GM18519 (cell line): ENCODE data around the gene DLG5.

Source experiments
- ATAC-seq: cut with Tn5 transposase; IDR thresholded peaks from one replicate; pipeline ENCODE4 v1.9.1; 2021; ENCODE audit warnings: mild to moderate bottlenecking, moderate library complexity; ENCODE audit not compliant: unreplicated experiment, low FRiP score

DLG5 gene

GRCh38 chr10:77926566-77927401, at the start of gene DLG5:
Gene DLG5 (minus strand): TSS chr10:77926755. CDS start chr10:77926520, 235 bp downstream.
- ATAC-seq = no peak

DNA sequence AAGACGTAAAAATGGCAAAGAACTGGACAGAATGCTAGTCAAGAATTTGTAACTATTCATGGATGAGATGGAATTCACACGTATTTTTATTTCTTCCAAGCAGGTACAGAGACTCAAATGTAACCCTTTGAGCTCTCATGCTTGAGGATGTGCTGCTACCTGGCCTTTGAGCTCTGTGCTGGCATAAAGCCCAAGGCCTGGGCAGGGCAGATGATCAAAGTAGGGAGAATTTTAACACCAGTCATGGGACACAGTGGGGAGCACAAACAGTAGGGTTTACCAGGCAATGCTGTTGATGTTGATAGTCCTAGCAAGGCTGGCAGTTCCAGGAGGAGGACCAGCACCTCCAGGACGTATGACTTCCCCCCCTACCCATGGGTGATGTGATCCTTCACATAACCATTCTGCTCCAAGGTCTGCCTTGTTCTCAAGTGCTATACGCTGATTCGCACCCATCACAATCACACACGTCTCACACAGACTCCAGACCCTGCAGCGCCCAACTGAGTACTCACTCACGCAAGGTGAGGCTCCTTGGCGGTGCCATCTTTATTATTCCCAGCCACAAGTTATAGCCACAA, 48.6 kb upstream of the DLG5 start:
- no peak for ATAC-seq

DNA sequence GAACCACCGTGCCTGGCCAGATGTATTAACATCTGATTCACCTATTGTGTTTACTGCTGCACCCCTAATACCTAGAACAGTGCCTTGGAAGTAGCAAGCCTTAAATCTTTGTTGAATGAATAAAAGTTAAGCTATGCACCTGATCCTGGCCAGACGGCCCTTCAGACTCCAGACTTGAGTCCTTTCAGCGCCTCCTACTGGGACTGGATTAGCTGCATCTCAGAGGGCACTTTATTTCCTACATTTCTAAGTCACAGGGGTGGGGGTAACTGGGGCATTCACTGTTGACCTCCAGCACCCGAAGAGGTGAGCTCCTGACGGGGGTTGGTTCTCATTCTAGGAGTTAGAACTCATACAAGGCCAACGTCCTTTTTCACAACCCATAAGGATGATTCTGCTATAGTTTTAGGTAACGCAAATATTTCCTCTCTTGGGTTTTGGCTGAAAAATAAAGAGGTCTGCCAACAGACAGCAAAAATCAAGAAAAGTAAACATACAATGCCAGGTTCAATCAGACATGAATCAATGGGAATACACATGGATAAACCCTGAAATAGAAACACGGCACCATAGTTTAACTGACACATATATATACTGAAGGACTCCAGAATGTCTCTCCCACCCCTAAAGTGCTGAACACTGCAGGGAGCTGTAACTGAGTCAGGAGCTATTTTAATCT, 48.0 kb upstream of the DLG5 start:
- no peak for ATAC-seq

- no peak for ATAC-seq
Measured at GRCh38 chr10:77973276-77973675, 46.7 kb upstream of the DLG5 start.

GRCh38 chr10:77972148-77972547, 45.6 kb upstream of the DLG5 start:
- ATAC-seq = no peak

- ATAC-seq = no peak
Measured at GRCh38 chr10:77971804-77972144, 45.2 kb upstream of the DLG5 start.

DNA sequence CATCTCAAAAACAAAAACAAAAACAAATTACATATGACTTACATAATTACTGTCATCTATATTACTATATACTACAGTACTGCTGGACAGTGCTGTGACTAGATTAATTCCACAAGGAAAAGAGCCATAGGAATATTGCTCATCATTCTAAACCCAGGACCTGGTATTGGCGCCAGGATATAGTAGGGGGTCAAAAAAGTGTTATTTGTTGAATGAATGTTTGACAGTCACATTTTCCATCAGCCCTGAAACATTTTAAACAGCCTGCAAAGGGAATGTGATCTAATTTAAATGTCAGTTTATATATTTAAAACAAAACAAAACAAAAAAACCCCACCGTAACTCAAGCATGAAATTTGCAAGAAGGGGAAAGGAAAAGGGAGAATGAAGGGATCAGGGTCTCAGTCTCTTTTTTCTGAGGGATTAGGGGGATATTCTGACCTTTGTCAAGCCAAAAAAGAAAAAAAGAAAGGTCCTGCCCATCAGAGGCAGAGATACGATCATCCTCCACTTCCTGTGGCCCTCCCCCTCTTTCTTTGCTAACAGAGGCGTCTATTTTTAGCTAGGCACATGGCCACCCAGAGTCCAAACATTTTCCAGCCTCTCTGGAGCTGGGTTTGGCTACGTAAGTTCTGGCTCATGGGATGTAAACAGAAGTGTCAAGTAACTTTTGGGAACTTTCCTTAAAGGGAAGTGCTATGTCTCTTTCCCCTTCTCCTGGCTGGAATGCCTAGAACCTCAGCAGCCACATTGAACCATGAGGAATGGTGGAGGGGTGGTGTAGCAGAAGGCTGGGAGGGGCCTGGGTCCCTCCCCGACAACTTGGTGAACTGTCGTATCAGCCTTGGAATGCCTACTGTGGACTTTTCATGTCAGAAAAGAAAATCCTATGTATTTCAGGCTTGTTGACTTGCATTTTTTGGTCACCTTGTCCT, 44.6 kb upstream of the DLG5 start:
- ATAC-seq = no peak

- ATAC-seq = no peak
Measured at GRCh38 chr10:77969114-77969513, 42.6 kb upstream of the DLG5 start.

GRCh38 chr10:77967611-77968022, 41.1 kb upstream of the DLG5 start:
- no peak for ATAC-seq

DNA sequence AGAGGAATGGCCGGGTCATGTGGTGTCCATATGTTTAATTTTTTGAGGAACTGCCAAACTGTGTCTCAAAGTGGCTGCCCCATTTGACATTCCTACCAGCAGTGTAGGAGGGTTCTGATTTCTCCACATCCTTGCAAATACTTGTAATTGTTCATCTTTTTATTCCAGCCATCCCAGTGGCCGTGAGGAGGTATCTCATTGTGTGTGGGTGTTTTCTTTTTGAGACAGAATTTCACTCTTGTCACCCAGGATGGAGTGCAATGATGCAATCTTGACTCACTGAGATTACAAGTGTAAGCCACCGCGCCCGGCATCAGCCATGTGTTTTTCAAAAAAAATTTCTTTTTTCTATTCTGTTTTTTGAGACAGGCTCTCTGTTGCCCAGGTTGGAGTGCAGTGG, 38.7 kb upstream of the DLG5 start:
- ATAC-seq = no peak

- no peak for ATAC-seq
Measured at GRCh38 chr10:77964811-77965210, 38.3 kb upstream of the DLG5 start.

- ATAC-seq = no peak
Measured at GRCh38 chr10:77963901-77964300, 37.3 kb upstream of the DLG5 start.

DNA sequence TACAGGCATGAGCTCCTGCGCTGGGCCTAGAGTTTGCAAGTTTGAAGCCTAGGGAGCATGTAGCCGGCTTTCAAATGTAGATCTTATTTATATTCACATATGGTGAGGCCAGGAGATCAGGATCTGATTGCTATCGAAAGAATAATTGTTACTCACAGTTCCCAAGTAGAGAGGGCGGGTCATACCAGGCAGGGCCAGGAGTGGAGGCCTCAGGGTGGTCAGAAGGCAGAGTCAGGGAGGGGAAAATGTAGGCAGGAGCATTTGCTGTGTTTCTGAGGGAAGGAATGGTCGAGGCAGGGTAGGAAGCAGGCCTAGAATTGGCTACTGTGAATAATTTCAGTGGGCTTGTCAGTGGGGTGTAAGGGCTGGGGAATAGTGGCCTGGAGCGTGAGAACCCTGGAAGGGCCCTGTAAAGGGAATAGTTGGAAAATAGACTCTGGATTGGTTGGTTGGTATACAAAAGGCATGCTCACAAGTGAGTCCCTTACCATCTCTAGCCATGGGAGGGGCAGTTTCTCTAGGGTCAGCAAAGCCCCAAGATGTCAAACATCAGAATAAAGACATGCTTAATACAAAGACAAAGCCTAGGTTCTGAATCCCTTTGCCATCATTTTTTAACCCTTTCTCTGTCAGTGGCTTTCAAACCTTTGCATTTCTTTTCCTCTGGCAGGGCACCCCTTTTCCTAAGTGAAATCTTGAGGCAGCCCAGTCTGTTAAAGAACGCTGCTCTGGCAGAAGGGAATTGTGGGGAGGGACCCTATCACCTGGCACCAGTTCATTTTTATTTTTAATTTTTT, 36.0 kb upstream of the DLG5 start:
- no peak for ATAC-seq

- ATAC-seq = no peak
Measured at GRCh38 chr10:77961668-77962067, 35.1 kb upstream of the DLG5 start.

- ATAC-seq = no peak
Measured at GRCh38 chr10:77960829-77961329, 34.3 kb upstream of the DLG5 start.

- no peak for ATAC-seq
Measured at GRCh38 chr10:77959887-77960455, 33.4 kb upstream of the DLG5 start.

GRCh38 chr10:77959384-77959783, 32.8 kb upstream of the DLG5 start:
- ATAC-seq = no peak

GRCh38 chr10:77955136-77955535, 28.6 kb upstream of the DLG5 start:
- ATAC-seq = no peak

GRCh38 chr10:77949167-77949566, 22.6 kb upstream of the DLG5 start:
- ATAC-seq = no peak
